Muscle layer of colon (tissue), 2 donors: ENCODE data around the gene TSPAN9.

Experiments used
- H3K27ac ChIP-seq: one replicate; pipeline ENCODE4 v1.7.0; 2013; ENCODE audit warnings: low read depth, mild to moderate bottlenecking, low read length, moderate library complexity
- H3K27me3 ChIP-seq, 2 donors: one replicate each; pipeline ENCODE4 v1.7.0; 2013; ENCODE audit warnings: low read length in 2 of 2, mild to moderate bottlenecking in 2 of 2; ENCODE audit not compliant: insufficient read depth in 2 of 2, control insufficient read depth in 1 of 2
- H3K36me3 ChIP-seq: one replicate; pipeline ENCODE4 v1.7.0; 2013; ENCODE audit warnings: mild to moderate bottlenecking, low read length; ENCODE audit not compliant: insufficient read depth
- H3K4me1 ChIP-seq: one replicate; pipeline ENCODE4 v1.7.0; 2013; ENCODE audit warnings: mild to moderate bottlenecking, low read length; ENCODE audit not compliant: insufficient read depth
- H3K4me3 ChIP-seq, 2 donors: one replicate each; pipeline ENCODE4 v1.7.0; 2013; ENCODE audit warnings: low read length in 2 of 2, low read depth in 1 of 2, mild to moderate bottlenecking in 1 of 2, moderate library complexity in 1 of 2
- H3K9ac ChIP-seq: one replicate; pipeline ENCODE4 v1.7.0; 2013; ENCODE audit warnings: low read length
- H3K9me3 ChIP-seq: one replicate; pipeline ENCODE4 v1.7.0; 2013; ENCODE audit warnings: mild to moderate bottlenecking, low read length
- donor health status: abdominal sarcoma.
- donor health status: Adenocarcinoma of cecum.

TSPAN9 gene

GRCh38 chr12:3223601-3224529 is 146.7 kb downstream of the TSPAN9 start:
- no peak overlapping the region for H3K4me3 ChIP-seq
- no peaks in the 10 kb centered on the region for H3K27me3 ChIP-seq
- H3K9me3 ChIP-seq: peaks cover 6% of the 10 kb centered on the region
- peaks cover 5% of the 10 kb centered on the region for H3K4me1 ChIP-seq
- no peak overlapping the region for H3K27ac ChIP-seq
- H3K9ac ChIP-seq: no peak overlapping the region
- H3K36me3 ChIP-seq: peaks cover 6% of the 10 kb centered on the region

GRCh38 chr12:3224530-3224903 is 147.3 kb downstream of the TSPAN9 start:
- no peaks in the 10 kb centered on the region for H3K4me1 ChIP-seq
- peaks cover 6% of the 10 kb centered on the region for H3K9me3 ChIP-seq
- H3K36me3 ChIP-seq: peaks cover 6% of the 10 kb centered on the region
- no peaks in the 10 kb centered on the region for H3K27me3 ChIP-seq
- H3K27ac ChIP-seq: no peak overlapping the region
- no peak overlapping the region for H3K9ac ChIP-seq
- H3K4me3 ChIP-seq: no peak overlapping the region

GRCh38 chr12:3225154-3225795 is 148.1 kb downstream of the TSPAN9 start:
- no peaks in the 10 kb centered on the region for H3K27me3 ChIP-seq
- H3K4me1 ChIP-seq: no peaks in the 10 kb centered on the region
- peaks cover 6% of the 10 kb centered on the region for H3K9me3 ChIP-seq
- no peak overlapping the region for H3K27ac ChIP-seq
- peaks cover 6% of the 10 kb centered on the region for H3K36me3 ChIP-seq
- no peak overlapping the region for H3K4me3 ChIP-seq
- H3K9ac ChIP-seq: no peak overlapping the region

GRCh38 chr12:3225796-3226180 is 148.6 kb downstream of the TSPAN9 start:
- Histone ChIP-seq H3K27me3 (no peaks in the 10 kb centered on the region), H3K9me3 (peaks cover 6% of the 10 kb centered on the region), H3K36me3 (peaks cover 6% of the 10 kb centered on the region), H3K27ac (no peak overlapping the region), H3K9ac (no peak overlapping the region), H3K4me1 (no peaks in the 10 kb centered on the region), H3K4me3 (no peak overlapping the region)

- Histone ChIP-seq H3K4me3 (no peak overlapping the region), H3K36me3 (peaks cover 6% of the 10 kb centered on the region), H3K9me3 (peaks cover 6% of the 10 kb centered on the region), H3K4me1 (no peaks in the 10 kb centered on the region), H3K27ac (no peak overlapping the region), H3K27me3 (no peaks in the 10 kb centered on the region), H3K9ac (no peak overlapping the region)
These were observed 149.1 kb downstream of the TSPAN9 start for GRCh38 chr12:3226264-3226663.

GRCh38 chr12:3227076-3227975 is 150.1 kb downstream of the TSPAN9 start:
- Histone ChIP-seq H3K4me3 (no peak overlapping the region), H3K27ac (no peak overlapping the region), H3K27me3 (no peaks in the 10 kb centered on the region), H3K9ac (no peak overlapping the region), H3K4me1 (no peaks in the 10 kb centered on the region), H3K36me3 (peaks cover 5% of the 10 kb centered on the region), H3K9me3 (peaks cover 6% of the 10 kb centered on the region)

- Histone ChIP-seq H3K36me3 (no peaks in the 10 kb centered on the region), H3K27ac (no peak overlapping the region), H3K4me3 (no peak overlapping the region), H3K9me3 (peaks cover 6% of the 10 kb centered on the region), H3K9ac (no peak overlapping the region), H3K4me1 (peaks cover 4% of the 10 kb centered on the region), H3K27me3 (no peaks in the 10 kb centered on the region)
These were observed 151.4 kb downstream of the TSPAN9 start for GRCh38 chr12:3228552-3228951.

- no peak overlapping the region for H3K27ac ChIP-seq
- no peaks in the 10 kb centered on the region for H3K27me3 ChIP-seq
- H3K4me3 ChIP-seq: no peak overlapping the region
- H3K9me3 ChIP-seq: peaks cover 6% of the 10 kb centered on the region
- H3K4me1 ChIP-seq: peaks cover 13% of the 10 kb centered on the region
- no peak overlapping the region for H3K9ac ChIP-seq
- no peaks in the 10 kb centered on the region for H3K36me3 ChIP-seq
These were observed 152.4 kb downstream of the TSPAN9 start for GRCh38 chr12:3229577-3229976.

GRCh38 chr12:3230758-3231375 is 153.7 kb downstream of the TSPAN9 start:
- Histone ChIP-seq H3K27ac (no peak overlapping the region), H3K36me3 (no peaks in the 10 kb centered on the region), H3K9me3 (peaks cover 6% of the 10 kb centered on the region), H3K27me3 (no peaks in the 10 kb centered on the region), H3K4me3 (no peak overlapping the region), H3K9ac (no peak overlapping the region), H3K4me1 (peaks cover 13% of the 10 kb centered on the region)

- H3K9me3 ChIP-seq: peaks cover 6% of the 10 kb centered on the region
- no peaks in the 10 kb centered on the region for H3K27me3 ChIP-seq
- no peaks in the 10 kb centered on the region for H3K36me3 ChIP-seq
- peaks cover 13% of the 10 kb centered on the region for H3K4me1 ChIP-seq
- no peak overlapping the region for H3K27ac ChIP-seq
- no peak overlapping the region for H3K9ac ChIP-seq
- no peak overlapping the region for H3K4me3 ChIP-seq
These were observed 154.3 kb downstream of the TSPAN9 start for GRCh38 chr12:3231399-3231876.

GRCh38 chr12:3233797-3234196 is 156.6 kb downstream of the TSPAN9 start:
- Histone ChIP-seq H3K27ac (no peak overlapping the region), H3K4me1 (peaks cover 13% of the 10 kb centered on the region), H3K9me3 (no peaks in the 10 kb centered on the region), H3K4me3 (no peak overlapping the region), H3K36me3 (no peaks in the 10 kb centered on the region), H3K27me3 (no peaks in the 10 kb centered on the region), H3K9ac (no peak overlapping the region)
